ENCODE results near the gene RALGPS1.

The RALGPS1 gene, protein sequence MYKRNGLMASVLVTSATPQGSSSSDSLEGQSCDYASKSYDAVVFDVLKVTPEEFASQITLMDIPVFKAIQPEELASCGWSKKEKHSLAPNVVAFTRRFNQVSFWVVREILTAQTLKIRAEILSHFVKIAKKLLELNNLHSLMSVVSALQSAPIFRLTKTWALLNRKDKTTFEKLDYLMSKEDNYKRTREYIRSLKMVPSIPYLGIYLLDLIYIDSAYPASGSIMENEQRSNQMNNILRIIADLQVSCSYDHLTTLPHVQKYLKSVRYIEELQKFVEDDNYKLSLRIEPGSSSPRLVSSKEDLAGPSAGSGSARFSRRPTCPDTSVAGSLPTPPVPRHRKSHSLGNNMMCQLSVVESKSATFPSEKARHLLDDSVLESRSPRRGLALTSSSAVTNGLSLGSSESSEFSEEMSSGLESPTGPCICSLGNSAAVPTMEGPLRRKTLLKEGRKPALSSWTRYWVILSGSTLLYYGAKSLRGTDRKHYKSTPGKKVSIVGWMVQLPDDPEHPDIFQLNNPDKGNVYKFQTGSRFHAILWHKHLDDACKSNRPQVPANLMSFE

DNA sequence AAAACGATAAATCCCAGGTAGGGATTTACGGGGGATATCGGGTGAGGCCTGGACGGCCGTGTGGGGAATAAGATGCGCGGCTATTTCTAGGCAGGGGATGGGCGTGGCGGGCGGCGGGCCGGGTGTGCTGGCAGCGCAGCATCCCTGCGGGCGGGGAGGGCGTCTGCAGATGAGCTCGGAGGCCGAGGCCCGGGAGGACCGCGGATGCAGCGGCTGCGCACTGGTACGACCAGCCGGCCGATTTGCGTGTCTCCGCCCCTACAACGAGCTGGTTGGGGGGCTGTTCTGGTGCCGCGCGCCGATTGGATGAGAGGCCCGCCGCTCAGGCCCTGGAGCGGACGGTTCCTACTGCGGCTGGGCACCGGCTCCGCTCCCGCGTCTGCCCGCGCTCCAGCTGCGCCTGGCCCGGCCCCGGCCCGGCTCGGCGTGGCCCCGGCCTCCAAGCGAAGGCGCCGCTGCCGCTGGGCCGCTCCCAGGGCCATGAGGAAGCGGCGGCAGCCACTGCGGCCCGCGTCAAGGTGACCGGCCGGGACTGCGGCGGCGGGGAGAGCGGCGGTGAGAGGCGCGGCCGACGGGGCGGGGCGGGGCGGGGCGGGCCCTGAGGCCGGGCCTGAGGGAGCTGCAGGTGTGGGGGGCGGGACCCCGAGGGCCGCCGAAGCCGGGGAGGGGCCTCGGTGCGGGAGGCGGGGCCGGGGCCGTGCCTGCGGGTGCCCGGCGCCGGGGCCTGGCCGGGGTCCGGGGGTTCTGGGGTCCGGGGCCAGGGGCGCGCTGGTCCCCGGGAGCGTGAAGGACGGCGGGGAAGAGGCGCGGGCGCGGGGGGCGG lies at the start of gene RALGPS1:
RALGPS1 (plus strand) TSS at position 325 of the 823 bp plus-strand sequence. CDS start 47,508 bp downstream, outside the sequence.
- DNase-seq = peak; percentile 95

DNA sequence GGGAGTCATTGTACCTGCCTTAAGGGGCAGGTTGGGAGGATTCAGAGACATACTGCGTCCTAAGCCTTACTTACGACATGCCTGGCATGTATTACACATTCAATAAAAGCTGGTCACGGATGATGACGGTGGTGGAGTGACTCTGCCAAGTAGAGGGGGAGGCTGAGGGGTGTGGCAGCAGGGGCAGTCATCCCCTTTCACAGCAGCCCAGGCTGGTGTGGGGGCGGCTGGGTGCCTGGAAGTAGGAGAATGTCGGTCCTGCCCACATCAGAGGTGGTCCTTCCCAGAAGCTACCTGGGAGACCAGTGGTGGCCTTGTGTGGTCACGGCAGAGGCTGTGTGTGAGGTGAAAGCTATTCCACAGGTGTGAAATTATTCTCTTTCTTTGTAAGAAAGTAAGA lies 45.2 kb upstream of the RALGPS1 start:
- DNase-seq = no peak

DNA sequence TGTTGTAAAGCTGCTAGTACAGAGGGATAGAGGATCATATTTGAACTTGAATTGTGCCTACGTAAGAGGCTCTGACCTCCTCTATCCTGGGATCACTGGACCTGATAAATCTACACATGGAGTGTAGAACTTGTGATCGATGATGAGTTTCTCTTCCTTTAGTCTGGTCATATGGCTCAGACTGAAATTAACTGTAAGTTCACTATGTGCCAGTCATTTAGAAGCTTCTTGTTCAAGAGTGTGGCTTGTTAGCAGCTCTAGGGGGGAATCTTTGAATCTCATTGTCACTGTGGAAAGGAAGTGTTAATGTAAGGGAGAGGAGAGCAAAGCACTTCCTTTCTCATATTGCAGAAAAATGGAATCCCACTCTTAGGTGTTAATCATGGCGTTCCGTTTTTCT lies 42.1 kb upstream of the RALGPS1 start:
- DNase-seq = peak; percentile 11

DNA sequence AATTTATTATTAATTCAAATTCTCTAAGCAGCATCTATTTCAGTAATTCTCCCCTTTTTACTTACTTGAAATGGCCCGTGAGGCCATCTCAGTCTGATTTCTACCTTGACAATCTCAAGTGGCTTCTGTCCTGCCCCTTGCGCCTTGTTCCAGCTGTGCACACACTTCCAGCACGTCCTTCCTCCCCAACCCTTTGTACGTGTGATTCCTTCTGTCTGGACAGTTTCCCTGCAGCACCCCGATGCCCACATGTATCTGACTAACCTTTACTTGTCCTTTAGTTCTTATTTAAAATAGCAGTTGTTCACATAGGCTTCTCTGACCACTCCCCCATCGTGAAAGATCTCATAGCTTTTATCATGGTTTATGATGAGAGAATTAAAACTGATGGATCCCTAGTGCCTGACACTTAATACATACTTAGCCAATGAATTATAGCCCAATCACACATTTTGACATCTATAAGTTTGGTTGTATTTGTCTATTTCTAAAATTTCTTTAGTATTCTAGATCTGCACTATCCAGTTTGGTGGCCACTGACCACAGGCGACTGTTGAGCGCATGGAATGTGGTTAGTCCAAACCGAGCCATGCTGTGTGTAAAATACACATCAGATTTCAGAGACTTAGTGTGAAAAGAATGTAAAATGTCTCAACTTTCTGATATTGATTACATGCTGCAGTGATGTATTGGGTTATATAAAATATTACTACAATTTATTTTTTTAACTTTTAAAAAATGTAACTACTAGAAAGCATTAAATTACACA lies 39.9 kb upstream of the RALGPS1 start:
- DNase-seq = no peak

DNA sequence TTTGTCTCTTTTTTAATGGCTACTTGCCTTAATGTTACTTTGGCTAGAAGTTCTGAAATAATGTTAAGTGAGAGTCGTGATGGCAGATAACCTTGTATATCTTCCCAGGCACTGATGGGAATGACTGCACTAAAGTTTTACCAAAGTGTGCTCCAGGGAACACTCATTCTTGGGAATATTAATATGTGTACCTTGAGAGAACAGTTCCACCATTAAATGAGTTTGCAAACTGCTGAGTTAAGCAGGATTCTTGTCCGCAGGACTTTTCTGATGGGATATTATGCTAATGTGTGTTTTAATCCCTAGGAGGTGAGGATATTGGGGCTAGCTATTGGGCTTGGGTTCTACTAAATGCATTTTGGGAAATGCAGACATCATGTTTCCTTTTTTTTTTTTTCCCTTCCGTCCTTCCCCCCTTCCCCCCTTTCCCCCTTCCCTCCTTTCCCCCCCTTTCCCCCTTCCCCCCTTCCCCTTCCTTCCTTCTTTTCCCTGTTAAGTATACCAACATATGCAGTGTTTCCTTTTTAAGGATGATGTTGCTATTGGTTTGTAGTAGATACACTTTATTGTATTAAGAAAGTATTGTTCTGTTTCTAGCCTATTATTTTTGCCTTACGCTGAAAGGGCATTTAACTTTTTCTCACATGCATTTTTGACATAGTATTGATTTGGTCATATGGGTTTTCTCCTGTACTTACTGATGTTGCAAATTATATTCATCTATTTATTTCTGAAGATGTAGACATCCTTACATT lies 38.6 kb upstream of the RALGPS1 start:
- no peak for DNase-seq

DNA sequence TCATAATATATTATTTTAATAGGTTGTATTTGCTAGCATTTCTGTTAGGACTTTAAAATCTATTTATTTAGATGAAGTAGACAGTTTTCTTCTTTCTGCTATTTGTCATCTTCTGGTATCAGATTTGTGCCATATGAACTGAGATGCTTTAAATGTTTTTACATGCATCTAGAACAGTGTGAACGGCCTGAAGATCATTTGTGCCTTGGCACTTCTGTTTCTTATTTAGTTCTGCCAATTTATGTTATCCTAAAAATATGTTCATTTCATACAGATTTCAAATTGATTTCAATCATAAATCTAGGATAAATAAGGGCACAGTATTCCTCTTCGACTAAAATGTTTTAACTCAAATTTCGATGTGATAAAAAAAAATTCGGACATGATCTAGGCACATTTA lies 38.1 kb upstream of the RALGPS1 start:
- no peak for DNase-seq

DNA sequence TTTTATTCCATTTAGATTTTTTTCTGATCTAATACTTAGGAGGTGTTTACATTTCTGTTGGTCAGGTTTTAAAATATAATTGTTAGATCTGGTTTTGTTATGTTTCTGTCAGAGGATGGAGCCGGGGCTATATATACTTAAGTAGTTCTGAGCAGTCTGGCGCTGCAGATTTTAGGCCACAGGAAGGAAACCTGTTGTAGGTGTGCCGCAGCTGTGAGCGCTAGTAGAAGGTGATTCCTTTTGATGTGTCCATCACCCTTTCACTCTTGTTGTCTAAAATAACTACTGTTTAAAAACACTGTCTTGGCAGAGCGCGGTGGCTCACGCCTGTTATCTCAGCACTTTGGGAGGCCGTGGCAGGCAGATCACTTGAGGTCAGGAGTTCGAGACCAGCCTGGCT lies 37.2 kb upstream of the RALGPS1 start:
- no peak for DNase-seq

DNA sequence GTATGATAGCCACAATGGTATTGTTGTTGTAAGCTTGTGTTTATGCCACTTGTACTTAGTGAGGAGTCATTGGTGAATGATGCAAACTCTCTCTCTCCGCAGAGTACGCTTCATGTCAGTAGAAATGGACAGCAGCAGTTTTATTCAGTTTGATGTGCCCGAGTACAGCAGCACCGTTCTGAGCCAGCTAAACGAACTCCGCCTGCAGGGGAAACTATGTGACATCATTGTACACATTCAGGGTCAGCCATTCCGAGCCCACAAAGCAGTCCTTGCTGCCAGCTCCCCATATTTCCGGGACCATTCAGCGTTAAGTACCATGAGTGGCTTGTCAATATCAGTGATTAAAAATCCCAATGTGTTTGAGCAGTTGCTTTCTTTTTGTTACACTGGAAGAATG lies 35.3 kb upstream of the RALGPS1 start:
- DNase-seq = no peak

DNA sequence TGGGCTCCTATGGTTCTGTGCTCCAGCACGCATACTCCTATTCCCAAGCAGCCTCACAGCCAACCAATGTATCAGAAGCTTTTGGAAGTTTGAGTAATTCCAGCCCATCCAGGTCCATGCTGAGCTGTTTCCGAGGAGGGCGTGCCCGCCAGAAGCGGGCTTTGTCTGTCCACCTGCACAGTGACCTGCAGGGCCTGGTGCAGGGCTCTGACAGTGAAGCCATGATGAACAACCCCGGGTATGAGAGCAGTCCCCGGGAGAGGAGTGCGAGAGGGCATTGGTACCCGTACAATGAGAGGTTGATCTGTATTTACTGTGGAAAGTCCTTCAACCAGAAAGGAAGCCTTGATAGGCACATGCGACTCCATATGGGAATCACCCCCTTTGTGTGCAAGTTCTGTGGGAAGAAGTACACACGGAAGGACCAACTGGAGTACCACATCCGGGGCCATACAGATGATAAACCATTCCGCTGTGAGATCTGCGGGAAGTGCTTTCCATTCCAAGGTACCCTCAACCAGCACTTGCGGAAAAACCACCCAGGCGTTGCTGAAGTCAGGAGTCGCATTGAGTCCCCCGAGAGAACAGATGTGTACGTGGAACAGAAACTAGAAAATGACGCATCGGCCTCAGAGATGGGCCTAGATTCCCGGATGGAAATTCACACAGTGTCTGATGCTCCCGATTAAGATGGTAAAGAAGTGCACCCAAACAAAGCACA lies 34.2 kb upstream of the RALGPS1 start:
- no peak for DNase-seq

DNA sequence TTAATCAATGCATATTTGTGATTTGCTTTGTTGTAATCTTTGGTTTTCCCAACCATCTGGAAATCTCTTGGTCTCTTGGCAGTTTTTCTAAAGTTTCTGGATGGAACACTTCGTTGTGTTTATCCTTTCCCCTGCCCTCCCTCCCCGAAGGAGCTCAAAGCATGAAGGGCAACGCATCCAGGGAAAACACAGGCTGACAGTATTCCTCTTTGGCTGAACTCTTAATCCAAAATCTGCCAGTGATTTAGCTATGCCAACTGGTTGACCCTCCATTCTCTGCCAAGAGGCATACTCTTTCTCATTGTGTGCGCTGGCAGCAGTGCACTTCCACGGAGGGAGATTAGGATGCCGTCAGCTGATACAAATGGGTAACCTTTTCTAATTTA lies 33.6 kb upstream of the RALGPS1 start:
- no peak for DNase-seq

DNA sequence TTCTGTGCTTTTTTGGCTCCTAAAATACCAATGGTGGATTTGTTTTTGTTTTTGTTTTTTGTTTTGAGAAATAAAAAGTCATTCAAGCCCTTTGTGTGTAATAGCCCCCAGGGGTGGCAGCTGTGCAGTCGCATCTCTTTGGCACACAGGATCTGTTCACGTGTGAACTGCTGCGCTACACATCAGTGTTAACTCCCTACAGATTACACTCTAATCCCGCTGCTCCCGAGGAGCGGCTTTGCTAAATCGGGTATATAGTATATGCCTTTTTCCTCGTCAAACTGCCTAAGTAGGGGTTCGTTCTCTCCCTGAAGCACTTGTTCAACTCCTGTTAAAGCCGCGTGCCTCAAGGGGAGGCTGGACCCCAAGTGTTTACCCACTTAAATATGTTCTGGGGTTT lies 31.8 kb upstream of the RALGPS1 start:
- no peak for DNase-seq

DNA sequence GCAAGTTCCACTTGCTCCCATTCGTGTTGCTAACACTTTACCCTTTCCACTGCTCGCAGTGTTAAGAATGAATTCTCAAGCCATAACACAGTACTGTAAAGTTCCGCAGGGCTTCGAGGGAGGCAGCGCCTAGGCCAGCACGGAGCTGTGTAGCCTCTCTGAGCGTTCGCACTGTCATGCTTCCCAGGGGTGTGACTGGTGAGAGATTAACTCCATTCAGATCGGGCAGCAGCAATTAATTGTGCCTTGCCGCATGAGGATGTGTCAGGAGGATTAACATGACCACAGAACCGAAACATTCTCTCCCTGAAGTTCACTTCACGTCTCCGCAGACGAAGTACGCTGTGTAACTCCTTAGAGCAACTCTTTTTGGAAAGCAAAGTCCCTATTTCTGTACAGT lies 30.9 kb upstream of the RALGPS1 start:
- DNase-seq = no peak

DNA sequence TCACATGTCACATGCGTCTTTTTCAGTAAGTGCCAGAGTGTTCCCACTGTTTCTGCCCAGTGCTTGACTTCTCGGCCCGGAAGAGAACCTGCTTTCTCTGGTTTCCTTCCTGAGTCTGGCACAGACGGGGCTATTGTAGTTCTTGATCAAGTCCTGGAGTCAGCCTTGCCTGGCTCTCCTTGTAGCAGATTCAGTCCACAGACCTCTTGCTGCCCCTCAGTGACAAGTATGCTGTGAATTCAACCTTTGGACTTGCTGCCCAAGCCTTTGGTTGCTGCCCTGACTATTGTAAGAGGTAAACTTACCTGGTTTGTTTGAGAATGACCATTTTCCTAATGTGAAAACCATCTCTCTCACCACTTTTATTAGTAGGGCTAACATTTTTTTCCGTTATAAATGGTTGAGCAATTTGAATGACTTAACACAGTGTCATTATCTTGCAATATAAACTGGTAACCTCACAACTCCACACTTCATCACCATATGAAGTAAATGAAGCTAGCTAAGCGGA lies 29.4 kb upstream of the RALGPS1 start:
- DNase-seq = no peak

DNA sequence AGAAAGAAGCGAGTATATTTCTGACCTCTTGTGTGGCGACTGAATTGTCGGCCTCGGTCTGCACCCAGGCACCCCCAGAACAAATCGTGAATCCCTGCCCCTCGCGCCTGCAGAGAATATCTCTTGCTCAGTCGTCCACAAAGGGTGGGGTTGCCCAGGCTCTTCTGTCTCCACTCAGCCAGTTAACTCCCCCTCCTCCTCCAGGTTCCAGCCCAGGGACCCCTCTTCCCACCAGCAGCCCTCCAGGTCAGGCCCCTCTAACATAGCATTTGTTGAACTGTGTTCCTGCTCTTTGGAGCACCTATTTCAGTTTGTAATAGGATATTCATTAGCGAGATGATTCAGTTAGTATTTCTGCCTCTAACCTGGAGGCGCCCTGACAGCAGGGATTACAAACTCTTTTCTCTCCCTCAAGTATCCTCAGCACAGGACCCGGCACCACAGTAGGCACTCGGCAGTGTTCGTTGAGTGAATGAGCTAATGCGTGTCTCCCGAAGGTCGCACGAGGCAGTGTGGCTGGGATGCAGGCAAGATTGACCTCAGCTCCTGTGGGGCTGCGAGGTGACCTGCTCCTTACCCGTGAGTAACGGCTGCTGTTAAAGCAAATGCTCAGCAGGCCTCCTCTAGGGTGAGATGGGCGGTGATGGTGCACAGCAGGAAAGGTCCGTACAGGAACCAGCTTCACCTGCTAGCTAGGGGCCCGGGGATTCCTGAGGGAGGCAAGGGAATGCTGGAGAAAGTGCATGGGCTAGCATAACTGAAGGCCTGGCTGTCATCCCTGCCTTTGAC lies 28.4 kb upstream of the RALGPS1 start:
- no peak for DNase-seq

DNA sequence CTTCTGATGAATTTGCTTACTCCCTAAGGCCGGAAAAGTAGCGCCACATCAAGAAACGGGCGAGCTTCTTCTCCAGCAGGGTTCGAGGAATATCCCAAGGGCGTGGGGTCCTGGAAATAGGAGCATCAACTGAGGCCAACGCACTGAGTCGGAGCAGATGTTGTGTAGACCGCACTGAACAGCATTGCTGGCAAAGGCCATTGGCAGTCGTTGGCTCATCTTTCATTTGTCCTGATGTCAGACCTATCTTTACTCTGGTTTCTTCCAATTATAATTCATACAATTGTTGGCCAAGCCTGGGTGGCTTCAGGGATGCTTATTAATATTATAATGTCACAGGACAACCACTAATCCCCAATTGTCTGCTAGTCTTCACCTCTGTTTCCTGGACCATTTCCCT lies 27.7 kb upstream of the RALGPS1 start:
- no peak for DNase-seq

DNA sequence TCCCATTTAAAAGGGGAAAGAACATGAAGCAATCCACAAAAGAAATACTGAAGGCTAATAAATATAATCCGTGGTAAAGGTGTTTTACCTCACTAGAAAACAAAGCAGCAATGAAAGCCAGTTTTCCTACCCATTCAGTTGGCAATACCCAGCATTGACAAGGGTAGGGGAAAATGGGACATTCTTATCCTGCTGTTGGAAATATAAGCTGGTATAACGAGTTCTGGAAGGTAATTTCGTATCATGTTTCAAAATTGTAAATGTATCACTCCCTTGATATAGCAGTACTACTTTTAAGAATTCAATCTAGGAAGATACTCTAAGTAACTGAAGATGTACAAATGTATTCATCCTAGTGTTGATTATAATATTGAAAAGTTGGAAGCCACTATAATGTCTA lies 22.9 kb upstream of the RALGPS1 start:
- no peak for DNase-seq

DNA sequence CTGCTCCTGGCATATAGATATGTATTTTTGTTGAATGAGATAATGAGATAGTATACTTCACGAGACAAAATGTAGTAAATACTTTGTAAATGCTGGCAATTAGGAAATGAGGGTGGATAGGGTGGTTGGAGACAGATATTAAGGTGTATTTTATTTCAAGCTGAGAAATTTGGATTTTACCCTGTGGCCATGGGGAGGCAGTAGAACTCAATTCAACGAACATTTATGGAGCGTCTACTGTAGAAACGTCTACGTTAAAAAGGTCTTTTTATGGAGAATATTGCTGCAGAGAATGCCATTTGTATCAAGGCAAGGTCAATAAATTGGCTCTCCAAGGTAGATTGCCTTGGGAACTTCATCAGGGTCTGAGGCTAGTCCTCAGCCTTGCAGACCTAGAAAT lies 21.5 kb upstream of the RALGPS1 start:
- DNase-seq = no peak

DNA sequence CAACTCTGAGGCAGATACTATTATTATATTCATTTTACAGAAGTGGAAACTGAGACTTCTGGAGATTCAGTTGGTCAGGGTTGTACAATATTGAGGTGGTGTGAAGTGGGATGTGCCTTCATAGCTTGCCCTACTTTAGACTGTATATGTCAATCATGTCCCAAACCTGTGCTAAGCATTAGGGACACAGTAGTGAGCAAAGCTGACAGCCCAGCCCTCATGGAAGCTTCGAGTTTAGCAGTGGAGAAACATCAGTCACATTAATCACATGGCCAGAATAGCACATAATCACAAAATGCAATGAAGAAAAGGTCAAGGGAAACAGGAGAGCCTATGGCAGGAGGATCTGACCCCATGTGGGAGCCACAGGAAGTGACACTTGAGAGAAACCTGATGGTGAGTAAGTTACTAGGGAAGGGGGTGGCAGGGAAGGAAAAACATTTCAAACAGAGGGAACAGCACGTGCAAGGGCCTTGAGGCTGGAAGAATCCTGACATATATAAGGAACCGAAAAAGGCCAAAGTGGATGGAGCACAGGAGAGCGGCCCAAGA lies 20.5 kb upstream of the RALGPS1 start:
- no peak for DNase-seq

DNA sequence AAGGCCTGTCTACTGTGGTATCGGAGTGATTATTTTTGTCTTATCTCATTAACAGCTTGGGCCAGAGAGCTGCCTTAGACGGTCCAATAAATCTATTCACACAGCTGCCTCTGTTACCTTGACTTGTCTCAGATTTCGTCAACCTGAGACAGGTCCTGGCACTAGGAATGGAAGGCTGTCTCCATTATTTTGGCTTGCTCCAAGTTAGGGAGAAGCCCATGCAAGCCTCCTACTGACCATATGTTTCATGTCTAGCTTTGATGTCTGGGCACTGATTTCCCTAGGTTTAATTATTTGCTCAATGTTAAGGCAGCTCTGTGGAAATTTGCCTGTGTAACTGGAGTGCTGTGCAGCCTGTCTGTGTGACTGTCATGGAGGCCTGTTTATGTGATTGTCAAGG lies 12.4 kb upstream of the RALGPS1 start:
- DNase-seq = no peak

DNA sequence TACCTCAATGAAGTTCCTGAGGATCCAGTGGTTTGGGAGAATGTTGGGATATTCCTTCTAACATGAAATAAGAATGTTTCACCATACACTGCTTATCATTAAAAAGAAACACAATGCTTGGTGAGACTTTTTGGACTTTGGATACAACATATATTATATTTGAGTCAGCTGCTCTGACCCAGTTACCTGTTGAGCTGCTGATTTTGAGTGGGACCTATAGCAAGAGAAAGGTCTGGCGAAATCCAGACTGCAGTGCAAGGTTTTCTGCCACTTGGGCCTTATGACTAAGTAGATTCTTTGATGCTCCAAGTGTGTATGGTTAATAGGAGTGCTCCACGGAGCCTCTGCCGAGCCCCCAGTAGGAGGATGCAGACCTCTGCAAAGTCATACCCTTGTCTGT lies 10.0 kb upstream of the RALGPS1 start:
- no peak for DNase-seq
